Fibroblast of pulmonary artery (primary cell): ENCODE results near the gene CHM.
A peak's percentile ranks its signal among the peaks of the same experiment; 100 is the strongest.

ENCODE experiments used
- DNase-seq: peaks from one replicate; pipeline ENCODE4 v3.0.0-alpha.2; 2010; ENCODE audit warnings: low read depth
- H3K4me3 ChIP-seq: replicated peaks from 2 replicates; pipeline ENCODE4 v1.5.1; 2011; ENCODE audit warnings: low read depth, mild to moderate bottlenecking, control low read depth, low read length, moderate library complexity
- TF ChIP-seq, protein P1 (sequence below): IDR thresholded peaks from 2 replicates; pipeline ENCODE4 v1.5.1; 2011; ENCODE audit warnings: mild to moderate bottlenecking, control low read depth, low read length, inconsistent platforms; ENCODE audit errors: missing control alignments

CHM gene

DNA sequence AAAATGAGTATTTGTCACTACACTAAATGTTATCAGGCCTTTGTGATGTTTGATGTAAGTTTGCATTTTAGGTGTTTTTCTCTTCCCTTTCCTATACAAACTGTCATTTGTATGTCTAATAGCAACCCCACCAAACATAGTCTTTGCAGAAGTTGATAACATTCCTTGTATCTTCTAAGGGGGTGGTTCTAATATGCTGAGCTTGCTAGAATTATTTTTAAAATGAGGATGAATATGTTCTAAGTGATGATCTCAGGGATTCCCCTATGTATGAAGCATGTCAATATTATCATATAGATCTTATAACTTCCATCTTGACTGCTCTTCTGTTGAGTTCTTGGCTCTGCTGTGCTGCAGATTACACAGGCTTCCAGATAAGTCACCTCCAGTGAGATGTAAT is 3.1 kb downstream of the CHM start:
- no peak for DNase-seq
- H3K4me3 ChIP-seq: no peak overlapping the region
- TF ChIP-seq, protein P1, sequence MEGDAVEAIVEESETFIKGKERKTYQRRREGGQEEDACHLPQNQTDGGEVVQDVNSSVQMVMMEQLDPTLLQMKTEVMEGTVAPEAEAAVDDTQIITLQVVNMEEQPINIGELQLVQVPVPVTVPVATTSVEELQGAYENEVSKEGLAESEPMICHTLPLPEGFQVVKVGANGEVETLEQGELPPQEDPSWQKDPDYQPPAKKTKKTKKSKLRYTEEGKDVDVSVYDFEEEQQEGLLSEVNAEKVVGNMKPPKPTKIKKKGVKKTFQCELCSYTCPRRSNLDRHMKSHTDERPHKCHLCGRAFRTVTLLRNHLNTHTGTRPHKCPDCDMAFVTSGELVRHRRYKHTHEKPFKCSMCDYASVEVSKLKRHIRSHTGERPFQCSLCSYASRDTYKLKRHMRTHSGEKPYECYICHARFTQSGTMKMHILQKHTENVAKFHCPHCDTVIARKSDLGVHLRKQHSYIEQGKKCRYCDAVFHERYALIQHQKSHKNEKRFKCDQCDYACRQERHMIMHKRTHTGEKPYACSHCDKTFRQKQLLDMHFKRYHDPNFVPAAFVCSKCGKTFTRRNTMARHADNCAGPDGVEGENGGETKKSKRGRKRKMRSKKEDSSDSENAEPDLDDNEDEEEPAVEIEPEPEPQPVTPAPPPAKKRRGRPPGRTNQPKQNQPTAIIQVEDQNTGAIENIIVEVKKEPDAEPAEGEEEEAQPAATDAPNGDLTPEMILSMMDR: no peak

DNA sequence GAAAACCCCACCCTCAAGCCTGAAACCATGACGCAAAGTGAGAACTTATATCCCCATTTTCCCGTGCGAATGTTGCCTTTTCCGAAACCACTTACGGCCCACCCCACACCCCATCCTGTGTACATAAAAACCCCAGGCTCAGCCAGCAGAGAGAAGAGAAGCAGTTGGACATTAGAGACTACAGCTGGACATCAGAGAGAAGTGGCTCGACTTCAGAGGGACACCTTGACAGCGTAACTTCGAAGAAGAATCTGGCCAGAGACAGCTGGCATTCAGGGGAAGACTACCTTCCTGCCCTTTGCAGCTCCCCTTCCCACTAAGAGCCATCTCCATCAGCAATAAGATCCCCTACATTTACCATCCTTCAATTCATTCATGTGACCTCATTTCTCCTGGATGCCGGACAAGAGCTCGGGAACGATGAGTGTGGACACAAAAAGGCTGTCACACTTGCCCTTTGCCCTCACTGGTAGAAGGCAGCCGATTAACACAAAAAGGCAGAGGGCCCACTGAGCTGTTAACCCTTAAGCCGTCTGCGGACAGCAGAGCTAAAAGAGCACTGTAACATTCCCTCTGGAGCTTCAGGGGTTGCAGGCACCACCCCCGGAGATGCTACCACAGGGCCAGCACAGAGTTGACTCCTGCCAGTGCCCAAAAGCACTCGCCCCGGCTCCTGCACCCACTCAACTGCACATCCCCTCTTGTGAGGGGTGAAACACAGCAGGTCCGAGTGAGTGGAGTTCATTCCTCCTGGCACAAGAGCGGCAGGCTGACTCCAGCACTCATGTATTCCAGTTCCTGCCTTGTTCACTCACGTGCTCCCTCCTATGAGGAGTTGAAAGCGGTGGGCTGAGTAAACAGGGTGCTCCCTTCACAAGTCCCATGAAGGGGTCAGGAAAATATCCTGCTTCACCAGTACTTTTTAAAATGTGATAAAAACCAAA is 7.5 kb downstream of the CHM start:
- H3K4me3 ChIP-seq: no peak overlapping the region
- DNase-seq: no peak
- TF ChIP-seq, protein P1: no peak

DNA sequence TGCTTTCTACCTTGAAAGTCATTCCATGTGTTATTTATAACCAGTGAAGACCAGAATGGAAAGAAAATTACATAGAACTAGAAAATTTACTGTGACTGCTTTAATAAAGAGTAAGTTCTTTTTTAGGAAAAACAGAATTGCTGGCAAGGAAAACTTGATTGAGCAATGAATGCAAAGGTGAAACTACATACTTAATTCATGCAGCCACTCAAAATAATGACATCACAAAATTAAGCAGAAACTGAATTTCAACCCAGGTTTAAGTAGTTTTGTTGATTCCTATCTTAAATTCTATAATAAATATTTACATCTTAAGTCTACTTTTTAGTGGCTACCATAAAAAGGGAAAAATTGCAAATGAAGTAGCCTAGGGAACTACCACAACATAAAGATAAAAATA is 14.0 kb downstream of the CHM start:
- no peak overlapping the region for H3K4me3 ChIP-seq
- no peak for DNase-seq
- TF ChIP-seq, protein P1: no peak

DNA sequence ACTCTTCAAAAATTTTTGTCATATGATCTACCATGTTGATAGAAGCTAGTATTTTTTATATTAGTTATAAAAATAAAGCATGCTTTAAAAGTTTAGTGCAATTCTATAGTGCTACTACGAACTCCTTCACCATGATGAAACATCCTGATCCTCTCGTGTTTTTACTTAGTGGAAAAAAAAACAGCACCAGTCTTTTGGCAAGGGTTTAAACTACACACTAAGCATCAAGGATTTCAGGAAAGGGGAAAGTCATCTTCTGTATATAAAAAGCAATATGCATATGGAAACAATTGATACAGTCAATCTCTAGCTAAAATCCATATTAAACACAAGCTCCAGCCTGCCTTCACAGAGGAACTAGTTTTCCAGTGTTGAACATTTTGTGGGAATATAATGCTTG is 18.7 kb downstream of the CHM start:
- DNase-seq: no peak
- TF ChIP-seq, protein P1: no peak

DNA sequence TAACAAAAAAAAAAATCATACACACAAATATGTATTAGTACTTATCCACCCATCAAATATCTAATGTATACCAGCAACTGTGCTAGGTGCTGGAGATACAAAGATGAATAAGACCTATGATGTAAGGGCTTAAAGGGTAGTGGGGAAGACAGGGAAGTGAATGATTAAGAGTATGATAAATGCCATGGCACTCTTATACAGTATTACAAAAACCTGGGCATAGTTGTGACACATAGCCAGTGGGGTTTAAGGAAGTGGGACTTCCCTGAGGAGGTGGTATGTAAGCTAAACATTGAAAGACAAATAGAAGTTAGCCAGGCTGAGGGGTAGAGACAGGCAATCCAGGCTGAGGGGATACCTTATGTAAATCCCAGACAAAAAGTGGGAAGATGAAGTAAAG is 23.5 kb downstream of the CHM start:
- TF ChIP-seq, protein P1: no peak
- no peak overlapping the region for H3K4me3 ChIP-seq
- DNase-seq: no peak

More for the DNA sequence above, 18.7 kb downstream of the CHM start:
- no peak overlapping the region for H3K4me3 ChIP-seq

GRCh38 chrX:86021652-86022289 is 25.6 kb downstream of the CHM start:
- TF ChIP-seq, protein P1: no peak
- DNase-seq: peak; percentile 8
- H3K4me3 ChIP-seq: no peak overlapping the region
